Stimulated activated effector memory CD8-positive, alpha-beta T cell treated with anti-CD3 and anti-CD28 coated beads, Interleukin-12 subunit alpha, Interleukin-12 subunit beta, amount 100 ng/mL, for 72 hours (primary cell): ENCODE data around the gene TNFSF13.
"Not testable (repeated sequence)": the region's sequence is repeated elsewhere in the genome, so short reads cannot be mapped to it uniquely, and the experiment has no call there.

Experiments used
- ATAC-seq: fragments of 150-1000 bp; cut with Tn5 transposase; 2 replicates; pipeline ENCODE4 v1.10.0; 2021
- DNase-seq, 2 donors: peaks; one replicate each; pipeline ENCODE4 v3.0.0; 2021 to 2022; ENCODE audit warnings: low spot score in 2 of 2
- H3K27ac Mint-ChIP-seq: one replicate; pipeline ENCODE4 v1.8.0; 2022; ENCODE audit warnings: mild to moderate bottlenecking, mixed read lengths
- H3K36me3 Mint-ChIP-seq: one replicate; pipeline ENCODE4 v1.8.0; 2022; ENCODE audit warnings: mild to moderate bottlenecking, mixed read lengths
- H3K4me1 Mint-ChIP-seq: one replicate; pipeline ENCODE4 v1.8.0; 2022; ENCODE audit warnings: mixed read lengths
- H3K4me3 Mint-ChIP-seq: one replicate; pipeline ENCODE4 v1.8.0; 2022; ENCODE audit warnings: mild to moderate bottlenecking, mixed read lengths
- H3K9me3 Mint-ChIP-seq: one replicate; pipeline ENCODE4 v1.8.0; 2022; ENCODE audit warnings: mixed read lengths

TNFSF13 gene

DNA sequence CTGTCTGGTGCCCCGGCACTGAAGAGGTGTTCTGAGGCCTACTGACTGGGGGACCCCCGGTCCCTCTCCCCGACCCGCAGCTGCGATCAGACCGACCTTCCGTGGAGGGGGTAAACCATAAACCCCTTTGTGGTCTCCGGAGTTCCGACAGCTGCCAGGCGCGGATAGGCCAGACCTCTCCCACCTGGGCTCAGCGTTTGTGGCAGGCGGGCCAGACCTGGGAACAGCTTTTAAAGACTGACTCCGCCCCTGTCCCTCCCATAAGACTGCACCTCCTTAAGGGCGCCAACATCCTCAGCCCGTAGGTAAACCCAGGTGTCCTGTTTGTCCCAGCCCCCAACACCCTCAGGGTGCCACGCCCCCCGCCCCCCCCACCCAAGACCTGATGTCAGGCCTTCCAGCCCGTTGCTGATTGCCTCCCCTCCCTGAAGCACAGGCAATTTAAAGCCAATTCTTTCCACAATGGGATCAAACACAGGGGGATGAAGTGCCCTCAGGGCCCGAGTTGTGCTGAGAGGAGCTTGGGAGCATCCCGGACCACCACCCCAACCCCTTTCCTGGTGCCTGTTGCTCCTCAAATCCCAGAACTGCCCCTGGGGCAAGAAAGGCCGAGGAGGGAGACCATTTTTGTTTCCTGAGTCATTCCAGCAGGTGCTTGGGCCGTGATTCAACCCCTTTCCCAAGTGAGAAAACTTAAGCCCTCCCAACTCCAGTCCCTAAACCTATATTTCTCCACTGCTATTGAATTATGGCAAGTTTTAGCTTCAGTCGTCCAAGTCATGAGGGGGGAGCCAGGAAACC, 31.5 kb downstream of the TNFSF13 start, which contains the start of gene SOX15:
Gene SOX15 (minus strand): TSS at position 204 of the 801 bp plus-strand sequence. CDS start 418 bp downstream, outside the sequence.
- no peaks in the 10 kb centered on the region for H3K9me3 Mint-ChIP-seq
- ATAC-seq = no peak
- H3K36me3 Mint-ChIP-seq = peaks cover 73% of the 10 kb centered on the region
- peaks cover 13% of the 10 kb centered on the region for H3K4me1 Mint-ChIP-seq
- DNase-seq = peak in 1 of 2 donors; percentile 51
- no peak within 1 kb of the TSS for H3K4me3 Mint-ChIP-seq
- H3K27ac Mint-ChIP-seq = peak within 1 kb of the TSS; percentile 82

DNA sequence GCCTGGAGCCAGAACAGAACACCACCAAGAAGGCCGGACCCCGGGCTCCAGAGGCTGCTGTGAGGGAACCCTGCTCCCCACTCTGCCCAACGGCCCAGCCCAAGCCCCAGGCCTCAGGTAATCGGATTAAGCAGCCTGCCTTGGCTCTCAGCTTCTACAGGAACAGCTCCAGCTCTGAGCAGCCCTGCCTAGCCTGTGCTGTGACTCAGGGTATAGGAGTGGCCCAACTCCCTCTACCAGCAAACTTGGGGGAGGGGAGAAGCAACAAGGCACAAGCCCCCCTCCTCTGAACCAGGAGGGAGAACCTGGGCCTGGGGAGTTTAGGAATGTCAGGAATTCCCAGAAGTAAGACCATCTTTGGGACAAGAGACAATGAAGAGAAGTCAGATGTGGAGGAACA, 32.2 kb downstream of the TNFSF13 start:
- H3K4me3 Mint-ChIP-seq = no peak overlapping the region
- ATAC-seq (peak; percentile 20), DNase-seq (no peak)
- H3K4me1 Mint-ChIP-seq = peaks cover 8% of the 10 kb centered on the region
- peak overlapping the region; percentile 82 for H3K27ac Mint-ChIP-seq
- no peaks in the 10 kb centered on the region for H3K9me3 Mint-ChIP-seq
- H3K36me3 Mint-ChIP-seq = peaks cover 77% of the 10 kb centered on the region

DNA sequence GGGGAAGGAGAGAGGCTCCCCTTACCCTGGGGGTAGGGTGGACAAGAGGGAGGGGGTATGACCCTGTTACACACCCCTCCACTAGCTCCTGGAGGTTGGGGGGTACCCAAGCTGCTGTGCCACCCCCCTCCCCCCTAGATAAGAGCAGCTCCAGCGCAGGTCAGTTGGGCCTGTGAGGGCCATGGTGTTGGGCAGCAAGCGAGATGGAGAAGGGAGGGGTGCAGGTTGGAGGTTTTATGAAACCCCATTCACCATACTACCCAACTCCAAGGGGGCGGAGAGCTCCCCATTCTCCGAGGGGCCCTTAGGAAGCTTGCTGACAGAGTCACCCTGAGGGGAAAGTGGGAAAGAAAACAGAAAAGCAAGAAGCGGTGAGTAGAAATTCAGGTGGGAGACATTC, 33.0 kb downstream of the TNFSF13 start:
- no peaks in the 10 kb centered on the region for H3K9me3 Mint-ChIP-seq
- no peak for DNase-seq
- H3K27ac Mint-ChIP-seq = peak overlapping the region; percentile 82
- H3K36me3 Mint-ChIP-seq = peaks cover 85% of the 10 kb centered on the region
- peaks cover 6% of the 10 kb centered on the region for H3K4me1 Mint-ChIP-seq
- no peak overlapping the region for H3K4me3 Mint-ChIP-seq
- no peak for ATAC-seq

DNA sequence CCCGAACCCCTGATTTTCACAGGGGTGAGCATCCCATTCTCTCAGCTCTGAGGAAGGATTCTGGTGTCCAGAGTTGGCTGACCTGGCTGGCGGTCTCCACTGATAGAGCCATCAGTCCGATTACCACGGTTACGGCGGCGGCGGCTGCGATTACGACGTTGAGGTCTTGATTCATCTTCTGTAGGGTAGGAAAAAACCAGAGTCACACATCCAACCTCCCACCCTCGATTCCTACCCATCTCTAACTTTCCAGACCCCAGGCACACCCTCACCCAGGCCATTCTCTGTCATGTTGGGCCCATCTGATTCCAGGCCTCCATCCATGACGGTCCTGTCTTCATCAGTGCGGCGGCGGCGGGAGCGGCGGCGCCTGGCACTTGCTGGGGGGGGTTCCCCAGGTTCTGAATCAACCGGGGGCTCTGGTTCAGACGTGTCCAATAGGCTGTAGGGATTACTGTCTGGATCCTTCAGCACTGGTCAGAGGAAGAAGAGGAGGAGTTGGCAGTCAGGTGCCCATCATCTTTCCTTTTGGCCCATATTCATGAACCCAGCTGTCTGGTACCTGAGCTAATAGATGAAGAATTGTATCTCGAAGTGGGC, 34.0 kb downstream of the TNFSF13 start:
- no peak overlapping the region for H3K4me3 Mint-ChIP-seq
- H3K9me3 Mint-ChIP-seq = no peaks in the 10 kb centered on the region
- ATAC-seq (no peak), DNase-seq (no peak)
- H3K27ac Mint-ChIP-seq = no peak overlapping the region
- peaks cover under 1% of the 10 kb centered on the region for H3K4me1 Mint-ChIP-seq
- H3K36me3 Mint-ChIP-seq = peaks cover 85% of the 10 kb centered on the region

DNA sequence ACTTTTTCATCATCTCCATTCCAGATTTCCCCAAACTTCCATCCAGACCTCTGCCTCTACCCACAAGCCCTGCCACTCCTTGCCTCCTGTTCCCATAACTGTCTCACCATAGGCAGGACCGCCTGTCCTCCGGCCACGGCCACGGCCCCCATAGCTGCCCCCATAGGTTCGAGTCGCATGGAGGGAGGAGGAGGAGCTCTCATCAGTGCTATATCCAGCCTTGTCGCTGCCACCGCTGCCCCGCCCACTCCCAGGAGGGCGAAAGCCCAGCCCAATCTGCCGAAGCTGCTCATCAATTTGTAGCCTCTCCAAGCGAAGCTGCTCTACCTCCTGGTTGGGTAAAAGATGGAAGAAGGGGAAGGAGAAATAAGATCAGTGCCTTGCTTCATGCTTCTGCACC, 34.7 kb downstream of the TNFSF13 start:
- Mint-ChIP-seq H3K4me1 (no peaks in the 10 kb centered on the region), H3K9me3 (no peaks in the 10 kb centered on the region), H3K4me3 (no peak overlapping the region), H3K36me3 (peaks cover 85% of the 10 kb centered on the region), H3K27ac (peak overlapping the region; percentile 8)
- no peak for ATAC-seq
- DNase-seq = no peak

DNA sequence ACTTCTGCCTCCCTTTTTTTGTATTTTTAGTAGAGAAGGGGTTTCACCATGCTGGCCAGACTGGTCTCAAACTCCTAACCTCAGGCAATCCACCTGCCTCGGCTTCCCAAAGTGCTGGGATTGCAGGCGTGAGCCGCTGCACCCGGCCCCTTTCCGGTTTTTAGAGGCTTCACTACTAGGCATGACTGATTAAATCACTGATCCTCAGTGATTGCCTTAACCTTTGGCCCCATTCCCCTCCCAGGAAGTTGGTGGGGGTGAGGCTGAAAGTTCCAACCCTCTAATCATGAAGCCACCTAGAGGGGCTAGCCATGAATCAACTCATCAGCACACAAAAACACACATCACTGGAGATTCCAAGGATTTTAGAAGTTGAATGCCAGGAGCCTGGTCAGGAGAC, 39.0 kb downstream of the TNFSF13 start:
- H3K4me3 Mint-ChIP-seq, ATAC-seq, H3K4me1 Mint-ChIP-seq, H3K9me3 Mint-ChIP-seq, DNase-seq: not testable (repeated sequence)
- H3K27ac Mint-ChIP-seq = peak overlapping the region; percentile 75
- peaks cover 100% of the 10 kb centered on the region for H3K36me3 Mint-ChIP-seq

DNA sequence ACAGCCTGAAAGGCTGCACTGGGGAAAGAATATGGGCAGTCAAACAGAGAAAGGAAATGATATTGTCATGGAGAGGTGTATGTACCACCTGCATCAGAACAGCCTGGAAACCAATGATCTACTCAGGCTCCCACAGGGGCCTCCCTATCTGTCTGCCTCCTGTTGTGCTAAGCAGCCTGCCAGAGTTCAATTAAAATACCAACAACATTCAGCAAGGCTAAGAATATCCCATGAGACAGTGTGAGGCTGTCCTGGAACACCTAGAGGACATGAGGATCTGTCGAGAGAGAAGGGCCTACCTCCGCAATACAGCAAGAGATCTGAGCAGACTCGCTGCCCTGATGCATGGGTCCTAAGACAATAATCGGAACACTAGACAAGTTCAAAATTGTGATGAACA, 47.7 kb downstream of the TNFSF13 start:
- Mint-ChIP-seq H3K27ac (peak overlapping the region; percentile 5), H3K4me3 (no peak overlapping the region), H3K4me1 (peaks cover 18% of the 10 kb centered on the region), H3K36me3 (peaks cover 63% of the 10 kb centered on the region), H3K9me3 (no peaks in the 10 kb centered on the region)
- DNase-seq (no peak), ATAC-seq (no peak)

DNA sequence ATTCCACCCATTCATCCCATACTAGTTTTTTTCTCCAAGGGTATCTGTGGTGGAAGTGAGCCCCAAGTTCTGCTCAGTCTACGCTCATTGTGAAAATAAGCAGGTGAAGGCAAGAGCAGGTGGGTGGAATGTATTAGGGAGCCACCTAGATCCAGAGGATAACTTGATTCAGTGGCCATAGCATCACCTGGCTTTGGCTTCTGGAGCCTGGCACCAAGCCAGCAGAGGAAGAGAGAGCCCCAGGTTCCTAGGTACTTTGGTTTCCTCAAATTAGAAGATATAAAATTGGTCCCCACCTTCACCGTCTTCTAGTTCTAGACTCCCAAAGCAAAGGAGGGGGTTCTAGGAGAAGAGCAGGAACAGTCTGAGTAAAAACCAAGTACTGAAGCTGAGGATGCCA, 52.1 kb downstream of the TNFSF13 start:
- DNase-seq (no peak), ATAC-seq (no peak)
- H3K9me3 Mint-ChIP-seq = no peaks in the 10 kb centered on the region
- peaks cover 45% of the 10 kb centered on the region for H3K4me1 Mint-ChIP-seq
- H3K36me3 Mint-ChIP-seq = peaks cover 51% of the 10 kb centered on the region
- no peak overlapping the region for H3K4me3 Mint-ChIP-seq
- H3K27ac Mint-ChIP-seq = no peak overlapping the region
